Stimulated activated CD4-positive, alpha-beta T cell treated with anti-CD3 and anti-CD28 coated beads, Interleukin-4, amount 100 ng/mL, for 48 hours (primary cell): Measurements from ENCODE around the gene ST6GAL2.

Source experiments
- DNase-seq, 2 donors: peaks; one replicate each; pipeline ENCODE4 v3.0.0-alpha.2; 2020; ENCODE audit warnings: low read depth in 2 of 2

The ST6GAL2 gene

GRCh38 chr2:106885971-106886915, at the start of gene ST6GAL2:
Gene ST6GAL2 (minus strand): TSS chr2:106886167. CDS start chr2:106843977, 42,190 bp downstream.
- DNase-seq: no peak

GRCh38 chr2:106932644-106933043, 46.7 kb upstream of the ST6GAL2 start:
- no peak for DNase-seq

- no peak for DNase-seq
These were observed 45.9 kb upstream of the ST6GAL2 start for GRCh38 chr2:106931717-106932335.

GRCh38 chr2:106921451-106921850, 35.5 kb upstream of the ST6GAL2 start:
- no peak for DNase-seq

- no peak for DNase-seq
These were observed 33.0 kb upstream of the ST6GAL2 start for GRCh38 chr2:106919012-106919411.

GRCh38 chr2:106904242-106904641, 18.3 kb upstream of the ST6GAL2 start:
- DNase-seq: no peak

- no peak for DNase-seq
These were observed 14.0 kb upstream of the ST6GAL2 start for GRCh38 chr2:106899786-106900530.

- DNase-seq: no peak
These were observed 8.6 kb upstream of the ST6GAL2 start for GRCh38 chr2:106894545-106894944.

GRCh38 chr2:106892048-106892447, 6.1 kb upstream of the ST6GAL2 start:
- DNase-seq: no peak

GRCh38 chr2:106890606-106891005, 4.6 kb upstream of the ST6GAL2 start:
- no peak for DNase-seq

- no peak for DNase-seq
These were observed 1.2 kb upstream of the ST6GAL2 start for GRCh38 chr2:106886916-106887758.

GRCh38 chr2:106885329-106885728, 638 bp downstream of the ST6GAL2 start:
- DNase-seq: no peak

- DNase-seq: no peak
These were observed 3.3 kb downstream of the ST6GAL2 start for GRCh38 chr2:106882673-106883072.

- DNase-seq: no peak
These were observed 7.8 kb downstream of the ST6GAL2 start for GRCh38 chr2:106878206-106878605.

- DNase-seq: no peak
These were observed 9.3 kb downstream of the ST6GAL2 start for GRCh38 chr2:106876699-106877098.

GRCh38 chr2:106869512-106870275, 16.3 kb downstream of the ST6GAL2 start:
- no peak for DNase-seq

GRCh38 chr2:106868275-106868674, 17.7 kb downstream of the ST6GAL2 start:
- no peak for DNase-seq

GRCh38 chr2:106867196-106867953, 18.6 kb downstream of the ST6GAL2 start:
- no peak for DNase-seq

GRCh38 chr2:106866641-106867040, 19.3 kb downstream of the ST6GAL2 start:
- DNase-seq: no peak

- DNase-seq: no peak
These were observed 21.9 kb downstream of the ST6GAL2 start for GRCh38 chr2:106864051-106864450.
